Naive thymus-derived CD4-positive, alpha-beta T cell (primary cell): ENCODE results near the gene INTS3. TPM values are rescaled to one million over a fixed set of nuclear protein-coding genes. Genes with fewer than 3 reads are reported as not detected.

Experiments used
- ATAC-seq: fragments of 150-1000 bp; cut with Tn5 transposase; 2 replicates; pipeline ENCODE4 v1.10.0; 2021; ENCODE audit warnings: mild to moderate bottlenecking, moderate library complexity
- CTCF ChIA-PET: fragments of 350-600 bp; sonication (Branson Sonifier 250); formaldehyde crosslinking; loops from one replicate; lab custom pipeline; 2021; ENCODE audit warnings: antibody characterized with exemption; lab: Charles Lee
- POLR2A ChIA-PET: fragments of 350-600 bp; sonication (Branson Sonifier 250); formaldehyde crosslinking; loops from one replicate; lab custom pipeline; 2021; ENCODE audit warnings: antibody characterized with exemption, inconsistent platforms; lab: Charles Lee
- DNase-seq, 9 donors: peaks; one replicate each; pipeline versions ENCODE4 v3.0.0 to v3.0.0-alpha.2; 2020 to 2022; ENCODE audit warnings: mixed read lengths in 1 of 9
- H3K27ac ChIP-seq: one replicate; pipeline ENCODE4 v1.7.0; 2013; ENCODE audit warnings: mild to moderate bottlenecking, low read depth, low read length, moderate library complexity
- H3K27me3 ChIP-seq, 2 donors: one replicate each; pipeline ENCODE4 v1.7.0; 2013; ENCODE audit warnings: low read length in 2 of 2, mild to moderate bottlenecking in 2 of 2, moderate library complexity in 2 of 2; ENCODE audit not compliant: control insufficient read depth in 2 of 2, insufficient read depth in 2 of 2
- H3K36me3 ChIP-seq, 3 experiments: 1 replicate in 2 of 3; 2 replicates in 1 of 3; pipeline ENCODE4 v1.7.0; 2013; ENCODE audit warnings: low read length in 3 of 3, mild to moderate bottlenecking in 3 of 3, moderate library complexity in 1 of 3; ENCODE audit not compliant: insufficient read depth in 3 of 3, control insufficient read depth in 2 of 3
- H3K4me1 ChIP-seq, 2 donors: one replicate each; pipeline ENCODE4 v1.7.0; 2013; ENCODE audit warnings: low read length in 2 of 2, mild to moderate bottlenecking in 2 of 2, moderate library complexity in 1 of 2; ENCODE audit not compliant: control insufficient read depth in 2 of 2, insufficient read depth in 2 of 2
- H3K4me3 ChIP-seq: 2 replicates; pipeline ENCODE4 v1.7.0; 2013; ENCODE audit warnings: mild to moderate bottlenecking, low read length
- H3K9me3 ChIP-seq, 3 experiments: 1 replicate in 2 of 3; 2 replicates in 1 of 3; pipeline ENCODE4 v1.7.0; 2013; ENCODE audit warnings: low read length in 3 of 3; ENCODE audit not compliant: control insufficient read depth in 2 of 3
- H3K27ac Mint-ChIP-seq, 9 donors: one replicate each; pipeline ENCODE4 v1.8.0; 2020 to 2022; ENCODE audit warnings: mixed read lengths in 9 of 9, mild to moderate bottlenecking in 8 of 9, moderate library complexity in 5 of 9, inconsistent platforms in 2 of 9
- H3K27me3 Mint-ChIP-seq, 5 donors: one replicate each; pipeline ENCODE4 v1.8.0; 2021 to 2022; ENCODE audit warnings: mixed read lengths in 5 of 5, mild to moderate bottlenecking in 1 of 5
- H3K36me3 Mint-ChIP-seq, 5 donors: one replicate each; pipeline ENCODE4 v1.8.0; 2020 to 2022; ENCODE audit warnings: mixed read lengths in 5 of 5, mild to moderate bottlenecking in 3 of 5, inconsistent platforms in 1 of 5
- H3K4me1 Mint-ChIP-seq, 7 donors: one replicate each; pipeline ENCODE4 v1.8.0; 2020 to 2022; ENCODE audit warnings: mixed read lengths in 7 of 7, mild to moderate bottlenecking in 3 of 7, inconsistent platforms in 1 of 7
- H3K4me3 Mint-ChIP-seq, 10 donors: one replicate each; pipeline ENCODE4 v1.8.0; 2020 to 2022; ENCODE audit warnings: mild to moderate bottlenecking in 10 of 10, mixed read lengths in 10 of 10, moderate library complexity in 6 of 10, inconsistent platforms in 2 of 10
- H3K9me3 Mint-ChIP-seq, 11 donors: one replicate each; pipeline ENCODE4 v1.8.0; 2020 to 2022; ENCODE audit warnings: mixed read lengths in 11 of 11, mild to moderate bottlenecking in 4 of 11, inconsistent platforms in 1 of 11, moderate library complexity in 1 of 11
- intact Hi-C, 2 donors: fragments of 100-400 bp; cut with micrococcal nuclease; formaldehyde crosslinking; loops; one replicate each; pipeline ENCODE4 v1.15.1; 2023
- polyA plus RNA-seq, 2 donors: library from polyadenylated mRNA; unstranded; fragments of 300-500 nt; fragmentation: Illumina TruSeq; gene quantifications; one replicate each; pipeline ENCODE4 v1.2.3, GENCODE V29; 2021
- total RNA-seq, 6 experiments: library from RNA in 5 of 6; stranded (reverse) in 5 of 6; gene quantifications; 1 replicate in 5 of 6; 2 replicates in 1 of 6; pipeline ENCODE4 v1.2.3 and lab custom pipeline; 2021 to 2026

INTS3 gene
- total and polyA plus RNA-seq, 7 experiments from 2014 or later, result 9.5 to 68.1 (median 54.3) TPM

DNA sequence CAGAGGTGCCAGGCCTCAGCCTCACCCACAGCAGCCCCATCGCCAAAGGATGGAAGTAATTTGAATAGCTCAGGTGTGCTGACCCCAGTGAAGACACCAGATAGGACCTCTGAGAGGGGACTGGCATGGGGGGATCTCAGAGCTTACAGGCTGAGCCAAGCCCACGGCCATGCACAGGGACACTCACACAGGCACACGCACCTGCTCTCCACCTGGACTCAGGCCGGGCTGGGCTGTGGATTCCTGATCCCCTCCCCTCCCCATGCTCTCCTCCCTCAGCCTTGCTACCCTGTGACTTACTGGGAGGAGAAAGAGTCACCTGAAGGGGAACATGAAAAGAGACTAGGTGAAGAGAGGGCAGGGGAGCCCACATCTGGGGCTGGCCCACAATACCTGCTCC, 34.4 kb upstream of the INTS3 start:
- Mint-ChIP-seq H3K4me1 (peaks cover 0 to 15% (median 10%) of the 10 kb centered on the region in 7 donors), H3K27ac (no peak overlapping the region), H3K36me3 (no peaks in the 10 kb centered on the region), H3K27me3 (peaks cover 0 to 4% (median 0%) of the 10 kb centered on the region in 5 donors), H3K9me3 (no peaks in the 10 kb centered on the region), H3K4me3 (no peak overlapping the region)
- intact Hi-C loops, result no loop called here
- Histone ChIP-seq H3K36me3 (no peaks in the 10 kb centered on the region), H3K27me3 (no peaks in the 10 kb centered on the region), H3K4me3 (no peak overlapping the region), H3K9me3 (no peaks in the 10 kb centered on the region), H3K27ac (no peak overlapping the region), H3K4me1 (peaks cover 0 to 7% of the 10 kb centered on the region in 2 donors)
- CTCF ChIA-PET, result no interaction called here
- POLR2A ChIA-PET, result no interaction called here
- DNase-seq (no peak), ATAC-seq (no peak)

DNA sequence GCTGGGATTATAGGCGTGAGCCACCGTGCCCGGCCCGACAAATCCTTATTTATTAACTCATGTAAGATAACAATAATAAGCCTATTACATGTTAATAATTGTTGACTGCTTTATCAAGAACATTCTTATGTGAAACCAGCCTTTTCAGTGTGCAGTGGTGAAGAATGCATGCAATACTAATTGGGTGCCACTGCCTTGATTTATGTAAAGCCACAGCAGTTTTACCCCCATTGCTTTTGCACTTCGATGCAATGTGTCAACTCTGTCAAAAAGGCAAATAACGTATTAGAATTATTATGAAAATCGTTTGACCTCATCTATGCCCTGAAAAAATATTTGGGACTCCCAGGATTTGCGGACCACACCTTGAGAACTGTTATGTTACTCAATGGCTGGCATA, 31.1 kb upstream of the INTS3 start:
- peaks cover 0 to 3% (median 0%) of the 10 kb centered on the region in 7 donors for H3K4me1 Mint-ChIP-seq
- H3K9me3 ChIP-seq, result no peaks in the 10 kb centered on the region
- ChIA-PET CTCF (no interaction called here), POLR2A (no interaction called here)
- H3K27ac Mint-ChIP-seq, result no peak overlapping the region
- H3K27ac ChIP-seq, result no peak overlapping the region
- no peak overlapping the region for H3K4me3 Mint-ChIP-seq
- DNase-seq (no peak), ATAC-seq (no peak)
- no peaks in the 10 kb centered on the region for H3K9me3 Mint-ChIP-seq
- no peaks in the 10 kb centered on the region for H3K4me1 ChIP-seq
- no peaks in the 10 kb centered on the region for H3K36me3 ChIP-seq
- H3K27me3 ChIP-seq, result no peaks in the 10 kb centered on the region
- intact Hi-C loops, result no loop called here
- H3K36me3 Mint-ChIP-seq, result no peaks in the 10 kb centered on the region
- H3K4me3 ChIP-seq, result no peak overlapping the region
- H3K27me3 Mint-ChIP-seq, result no peaks in the 10 kb centered on the region

DNA sequence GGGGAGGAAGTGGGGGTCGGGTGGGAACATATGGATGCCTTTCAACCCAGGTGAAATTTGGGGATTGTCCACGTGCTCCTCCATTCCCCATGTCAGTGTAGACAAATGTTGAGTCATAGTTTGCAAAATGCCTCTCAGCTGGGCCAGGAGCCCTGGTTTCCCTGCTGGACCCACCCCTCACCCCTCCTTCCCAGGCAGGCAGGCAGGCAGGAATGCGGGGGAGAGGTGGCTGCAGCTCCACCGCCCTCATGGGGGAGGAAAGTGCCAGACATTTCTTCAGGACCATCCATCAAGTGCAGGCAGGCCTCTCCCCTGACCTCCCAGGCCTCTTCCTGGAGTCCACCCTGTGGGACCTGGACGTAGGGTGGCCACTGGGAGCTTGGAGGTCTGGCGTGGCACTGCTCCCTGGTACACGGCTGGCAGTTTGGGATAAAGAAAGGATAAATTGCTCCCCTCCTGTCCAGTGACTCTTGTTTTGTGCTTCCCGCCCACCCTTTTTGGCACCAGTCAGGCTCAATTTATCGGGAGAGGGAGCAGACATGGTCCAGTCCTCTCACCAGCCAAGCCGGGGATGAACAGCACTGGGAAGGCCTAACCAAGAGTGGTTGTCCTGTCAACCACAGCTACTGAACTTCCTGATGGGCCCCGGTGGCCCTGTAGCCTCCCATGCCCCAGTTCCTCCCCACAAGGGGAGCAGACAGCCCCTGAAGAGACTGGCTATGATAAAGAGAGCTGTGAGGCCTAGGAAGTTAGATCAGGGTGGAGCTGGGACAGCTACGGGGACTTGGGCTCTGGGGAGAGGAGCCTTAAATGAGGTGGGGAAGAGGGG, 30.4 kb upstream of the INTS3 start:
- Histone ChIP-seq H3K9me3 (no peaks in the 10 kb centered on the region), H3K27ac (no peak overlapping the region), H3K27me3 (no peaks in the 10 kb centered on the region), H3K36me3 (no peaks in the 10 kb centered on the region), H3K4me3 (no peak overlapping the region), H3K4me1 (no peaks in the 10 kb centered on the region)
- Mint-ChIP-seq H3K9me3 (no peaks in the 10 kb centered on the region), H3K4me1 (peaks cover 0 to 3% (median 0%) of the 10 kb centered on the region in 7 donors), H3K27me3 (no peaks in the 10 kb centered on the region), H3K4me3 (peak overlapping the region in 4 of 10 donors; percentile 33 to 55 (median 48)), H3K27ac (peak overlapping the region in 2 of 9 donors; percentile 46 to 53), H3K36me3 (no peaks in the 10 kb centered on the region)
- ChIA-PET CTCF (no interaction called here), POLR2A (no interaction called here)
- intact Hi-C loops, result no loop called here
- ATAC-seq, result no peak
- no peak for DNase-seq

DNA sequence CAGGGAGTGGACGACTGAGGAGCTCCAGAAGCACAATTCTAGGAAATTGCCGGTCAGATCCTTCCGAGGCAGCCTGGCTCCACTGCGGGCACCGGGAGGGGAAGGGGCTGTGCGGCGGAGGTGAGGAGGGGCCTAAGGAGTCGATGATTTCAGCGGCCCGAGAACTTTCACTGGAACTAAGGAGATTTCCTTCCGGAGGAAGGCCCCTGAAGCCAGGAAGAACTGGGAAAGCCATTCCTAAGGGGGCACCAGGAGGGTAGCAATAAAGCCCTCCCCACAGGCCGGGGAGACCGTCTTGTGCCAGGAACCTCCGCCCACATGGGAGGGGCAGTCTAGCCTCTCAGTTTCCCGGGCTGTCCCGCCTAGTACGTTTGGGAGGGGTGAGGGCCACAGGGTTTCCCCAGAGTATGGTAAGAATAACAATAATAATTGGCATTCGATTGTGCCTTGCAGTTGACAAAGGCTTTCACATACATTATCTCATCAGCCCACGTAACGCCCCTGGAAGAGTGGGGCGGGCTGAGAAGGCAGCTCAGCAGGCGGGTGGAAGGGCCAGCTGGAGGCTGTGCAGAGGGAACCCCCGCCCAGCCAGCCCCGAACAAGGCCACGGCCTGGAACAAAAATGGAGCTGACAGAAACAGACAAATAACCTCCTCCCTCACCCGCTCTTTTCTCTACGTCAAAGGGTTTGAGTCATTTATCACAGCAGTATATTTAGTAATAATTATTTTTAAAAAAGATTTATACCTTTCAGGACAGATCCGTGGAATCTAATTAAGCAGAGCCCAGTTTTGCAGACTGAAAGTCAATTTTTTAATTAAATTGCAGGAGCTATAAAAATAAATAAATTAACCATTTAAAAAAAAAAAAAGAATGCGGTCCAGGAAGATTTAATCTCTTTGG, 29.6 kb upstream of the INTS3 start:
- CTCF ChIA-PET, result no interaction called here
- POLR2A ChIA-PET, result no interaction called here
- Mint-ChIP-seq H3K36me3 (no peaks in the 10 kb centered on the region), H3K27ac (peak overlapping the region in 1 of 9 donors; percentile 53), H3K27me3 (no peaks in the 10 kb centered on the region), H3K4me1 (peaks cover 0 to 3% (median 0%) of the 10 kb centered on the region in 7 donors), H3K4me3 (peak overlapping the region in 4 of 10 donors; percentile 33 to 55 (median 48)), H3K9me3 (no peaks in the 10 kb centered on the region)
- Histone ChIP-seq H3K4me3 (no peak overlapping the region), H3K36me3 (no peaks in the 10 kb centered on the region), H3K27ac (no peak overlapping the region), H3K27me3 (no peaks in the 10 kb centered on the region), H3K9me3 (no peaks in the 10 kb centered on the region), H3K4me1 (no peaks in the 10 kb centered on the region)
- intact Hi-C loops, result no loop called here
- ATAC-seq, result peak; percentile 37
- DNase-seq, result no peak

DNA sequence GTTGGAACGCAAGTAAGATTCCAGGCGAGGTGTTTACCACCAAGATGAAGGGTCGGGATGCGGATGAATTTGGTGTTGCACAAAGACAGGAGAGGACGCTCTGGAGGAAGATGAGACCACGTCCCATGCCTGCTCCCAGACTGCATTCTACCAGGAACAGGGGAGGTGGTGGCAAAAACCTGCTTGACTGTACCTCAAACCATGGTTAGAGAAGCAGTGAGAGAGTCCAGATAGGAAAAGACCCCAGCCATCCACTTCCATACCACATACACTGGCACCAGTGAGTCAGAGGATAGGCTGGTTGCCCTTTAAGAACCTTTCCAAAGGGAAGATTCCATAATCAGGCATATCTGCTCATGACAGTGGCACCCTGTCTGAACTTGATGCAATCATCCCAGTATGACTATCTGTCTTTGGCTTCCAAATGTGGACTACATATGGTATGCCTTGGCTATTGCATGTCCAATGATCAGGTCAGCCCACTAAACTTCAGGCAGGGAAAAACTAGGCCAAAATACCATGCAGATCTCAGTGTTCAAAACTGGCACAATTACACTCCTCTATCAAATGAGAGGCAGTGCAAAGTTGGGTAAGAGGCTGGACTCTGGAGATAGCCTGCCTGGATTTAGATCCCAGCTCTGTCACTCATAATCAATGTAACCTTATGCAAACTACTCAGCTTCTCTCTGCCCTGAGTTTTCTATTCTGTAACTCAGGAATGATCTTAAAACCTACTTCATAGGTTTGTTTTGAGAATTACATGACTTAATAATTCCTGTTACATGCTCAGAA, 28.7 kb upstream of the INTS3 start:
- H3K27ac Mint-ChIP-seq, result no peak overlapping the region
- H3K4me1 ChIP-seq, result no peaks in the 10 kb centered on the region
- ATAC-seq (no peak), DNase-seq (no peak)
- no peaks in the 10 kb centered on the region for H3K9me3 ChIP-seq
- H3K36me3 Mint-ChIP-seq, result no peaks in the 10 kb centered on the region
- H3K27ac ChIP-seq, result no peak overlapping the region
- no peaks in the 10 kb centered on the region for H3K27me3 Mint-ChIP-seq
- intact Hi-C loops, result no loop called here
- no peak overlapping the region for H3K4me3 ChIP-seq
- no peaks in the 10 kb centered on the region for H3K36me3 ChIP-seq
- no peaks in the 10 kb centered on the region for H3K27me3 ChIP-seq
- peaks cover 0 to 3% (median 0%) of the 10 kb centered on the region in 7 donors for H3K4me1 Mint-ChIP-seq
- H3K9me3 Mint-ChIP-seq, result no peaks in the 10 kb centered on the region
- H3K4me3 Mint-ChIP-seq, result no peak overlapping the region
- ChIA-PET CTCF (no interaction called here), POLR2A (no interaction called here)

DNA sequence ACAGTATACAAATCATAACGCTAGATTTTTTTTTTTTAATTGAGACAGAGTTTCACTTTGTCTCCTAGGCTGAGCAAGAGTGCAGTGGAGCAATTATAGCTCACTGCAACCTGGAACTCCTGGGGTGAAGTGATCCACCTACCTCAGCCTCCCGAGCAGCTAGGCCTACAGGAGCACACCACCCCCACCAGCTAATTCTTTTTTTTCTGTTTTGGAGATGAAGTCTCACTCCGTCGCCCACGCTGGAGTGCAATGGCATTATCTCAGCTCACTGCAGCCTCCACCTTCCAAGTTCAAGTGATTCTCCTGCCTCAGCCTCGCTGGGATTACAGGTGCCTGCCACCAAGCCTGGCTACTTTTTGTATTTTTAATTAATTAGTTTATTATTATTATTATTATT, 28.1 kb upstream of the INTS3 start:
- DNase-seq, result no peak
- H3K27me3 Mint-ChIP-seq, result no peaks in the 10 kb centered on the region
- H3K27ac Mint-ChIP-seq, result no peak overlapping the region
- Histone ChIP-seq H3K4me1 (no peaks in the 10 kb centered on the region), H3K36me3 (no peaks in the 10 kb centered on the region), H3K27me3 (no peaks in the 10 kb centered on the region), H3K9me3 (no peaks in the 10 kb centered on the region), H3K4me3 (no peak overlapping the region), H3K27ac (no peak overlapping the region)
- no peaks in the 10 kb centered on the region for H3K9me3 Mint-ChIP-seq
- POLR2A ChIA-PET, result no interaction called here
- CTCF ChIA-PET, result no interaction called here
- intact Hi-C loops, result no loop called here
- no peak for ATAC-seq
- peaks cover 0 to 3% (median 0%) of the 10 kb centered on the region in 7 donors for H3K4me1 Mint-ChIP-seq
- no peak overlapping the region for H3K4me3 Mint-ChIP-seq
- H3K36me3 Mint-ChIP-seq, result no peaks in the 10 kb centered on the region
